BJ (cell line): ENCODE data around the gene XKR3. TPM values are rescaled to one million over a fixed set of nuclear protein-coding genes. Genes with fewer than 3 reads are reported as not detected.

Source experiments
- CTCF ChIA-PET: fragments of 350-600 bp; formaldehyde crosslinking; extraction: SDS; loops from one replicate; lab custom pipeline; 2021; ENCODE audit warnings: antibody characterized with exemption, inconsistent platforms; lab: Yijun Ruan, JAX
- POLR2A ChIA-PET: fragments of 300-600 bp; sonication (Branson Sonifier 250); formaldehyde crosslinking; extraction: SDS; loops from one replicate; lab custom pipeline; 2021; ENCODE audit warnings: antibody characterized with exemption; lab: Charles Lee
- DNase-seq: peaks from one replicate; pipeline ENCODE4 v3.0.0-alpha.2; 2011; ENCODE audit warnings: low read depth
- H3K27me3 ChIP-seq: 2 replicates; pipeline ENCODE4 v1.6.0; 2011; ENCODE audit warnings: low read length; ENCODE audit not compliant: control insufficient read depth, insufficient read depth
- H3K36me3 ChIP-seq: 2 replicates; pipeline ENCODE4 v1.5.1; 2011; ENCODE audit warnings: low read length; ENCODE audit not compliant: control insufficient read depth, insufficient read depth
- H3K4me3 ChIP-seq: 2 replicates; pipeline ENCODE4 v1.5.1; 2011; ENCODE audit warnings: low read depth, mild to moderate bottlenecking, control low read depth, low read length
- CTCF ChIP-seq: IDR thresholded peaks from 2 replicates; pipeline ENCODE4 v1.5.1; 2011; ENCODE audit warnings: low read depth, mild to moderate bottlenecking, control low read depth, inconsistent platforms, low read length, moderate library complexity; ENCODE audit not compliant: insufficient read depth
- polyA plus RNA-seq: library from polyadenylated mRNA; depleted of rRNA; stranded (reverse); fragments of >200 nt; gene quantifications from 2 replicates; pipeline ENCODE4 v1.2.3, GENCODE V29; 2011

XKR3 gene
- polyA plus RNA-seq, 1 experiment: not detected

- ChIA-PET POLR2A (no interaction called here), CTCF (no interaction called here)
- no peak overlapping the region for H3K4me3 ChIP-seq
- DNase-seq: no peak
- H3K27me3 ChIP-seq: no peaks in the 10 kb centered on the region
- no peak for TF ChIP-seq CTCF
- H3K36me3 ChIP-seq: no peaks in the 10 kb centered on the region
Observed at GRCh38 chr22:16807109-16807508, 18.1 kb downstream of the XKR3 start.

- Histone ChIP-seq H3K27me3 (no peaks in the 10 kb centered on the region), H3K36me3 (no peaks in the 10 kb centered on the region), H3K4me3 (no peak overlapping the region)
- DNase-seq: no peak
- no peak for TF ChIP-seq CTCF
- POLR2A ChIA-PET: no interaction called here
- CTCF ChIA-PET: no interaction called here
Observed at GRCh38 chr22:16806401-16806800, 18.8 kb downstream of the XKR3 start.

- Histone ChIP-seq H3K36me3 (no peaks in the 10 kb centered on the region), H3K4me3 (no peak overlapping the region), H3K27me3 (no peaks in the 10 kb centered on the region)
- POLR2A ChIA-PET: no interaction called here
- no peak for TF ChIP-seq CTCF
- DNase-seq: no peak
- CTCF ChIA-PET: no interaction called here
Observed at GRCh38 chr22:16804882-16805281, 20.3 kb downstream of the XKR3 start.

GRCh38 chr22:16803255-16803917, 21.8 kb downstream of the XKR3 start:
- H3K4me3 ChIP-seq: no peak overlapping the region
- H3K27me3 ChIP-seq: no peaks in the 10 kb centered on the region
- TF ChIP-seq CTCF: no peak
- no peaks in the 10 kb centered on the region for H3K36me3 ChIP-seq
- no peak for DNase-seq
- ChIA-PET CTCF (no interaction called here), POLR2A (no interaction called here)

GRCh38 chr22:16801571-16801970, 23.6 kb downstream of the XKR3 start:
- Histone ChIP-seq H3K36me3 (no peaks in the 10 kb centered on the region), H3K27me3 (no peaks in the 10 kb centered on the region), H3K4me3 (no peak overlapping the region)
- ChIA-PET POLR2A (no interaction called here), CTCF (no interaction called here)
- DNase-seq: no peak
- TF ChIP-seq CTCF: no peak
